GM23338 (cell line): Measurements from ENCODE around the gene LPP. TPM values are rescaled to one million over a fixed set of nuclear protein-coding genes. Genes with fewer than 3 reads are reported as not detected.
A peak's percentile ranks its signal among the peaks of the same experiment; 100 is the strongest.

Source experiments
- ATAC-seq: fragments of 200-7000 bp; cut with Tn5 transposase; 3 replicates; pipeline ENCODE4 v1.9.1; 2020
- DNase-seq: peaks from one replicate; pipeline ENCODE4 v3.0.0-alpha.2; 2015; ENCODE audit warnings: low spot score
- H2AFZ ChIP-seq: fragments of 200-600 bp; sonication (generic); 2 replicates; pipeline ENCODE4 v1.8.0; 2016; ENCODE audit warnings: antibody characterized with exemption, mild to moderate bottlenecking, moderate library complexity
- H3F3A ChIP-seq: fragments of 200-600 bp; sonication (generic); replicated peaks from 2 replicates; pipeline ENCODE4 v1.8.0; 2017; ENCODE audit warnings: antibody characterized with exemption, mixed run types, low read depth
- H3K27ac ChIP-seq: fragments of 200-600 bp; sonication (generic); 2 replicates; pipeline ENCODE4 v1.6.1; 2016; ENCODE audit warnings: low read depth
- H3K27me3 ChIP-seq: fragments of 200-600 bp; sonication (generic); 2 replicates; pipeline ENCODE4 v1.8.0; 2016; ENCODE audit warnings: mild to moderate bottlenecking, mixed run types, moderate library complexity; ENCODE audit not compliant: insufficient read depth
- H3K36me3 ChIP-seq: fragments of 200-600 bp; sonication (generic); 2 replicates; pipeline ENCODE4 v1.8.0; 2016; ENCODE audit warnings: mild to moderate bottlenecking; ENCODE audit not compliant: insufficient read depth
- H3K4me1 ChIP-seq: fragments of 200-600 bp; sonication (generic); 2 replicates; pipeline ENCODE4 v1.8.0; 2016; ENCODE audit warnings: mild to moderate bottlenecking, moderate library complexity; ENCODE audit not compliant: insufficient read depth
- H3K4me2 ChIP-seq: fragments of 200-600 bp; sonication (generic); 2 replicates; pipeline ENCODE4 v1.7.1; 2017; ENCODE audit warnings: mixed run types
- H3K4me3 ChIP-seq: fragments of 200-600 bp; sonication (generic); 2 replicates; pipeline ENCODE4 v1.6.1; 2016; ENCODE audit warnings: mixed run types
- H3K79me2 ChIP-seq: fragments of 200-600 bp; sonication (generic); replicated peaks from 2 replicates; pipeline ENCODE4 v1.8.0; 2017; ENCODE audit warnings: mild to moderate bottlenecking; ENCODE audit not compliant: insufficient read depth
- H3K9me2 ChIP-seq: fragments of 200-600 bp; sonication (generic); 2 replicates; pipeline ENCODE4 v1.8.0; 2017; ENCODE audit not compliant: insufficient read depth
- H4K20me1 ChIP-seq: fragments of 200-600 bp; sonication (generic); replicated peaks from 2 replicates; pipeline ENCODE4 v1.8.0; 2017; ENCODE audit warnings: mild to moderate bottlenecking; ENCODE audit not compliant: insufficient read depth
- H3K27ac Mint-ChIP-seq: 2 replicates; pipeline ENCODE4 v1.8.0; 2020; ENCODE audit warnings: inconsistent platforms, mild to moderate bottlenecking, moderate library complexity, mixed read lengths
- H3K27me3 Mint-ChIP-seq: 3 replicates; pipeline ENCODE4 v1.8.0; 2022; ENCODE audit warnings: low read depth, mild to moderate bottlenecking, moderate library complexity, mixed read lengths, inconsistent platforms; ENCODE audit not compliant: insufficient read depth, poor library complexity
- H3K36me3 Mint-ChIP-seq: 3 replicates; pipeline ENCODE4 v1.8.0; 2021; ENCODE audit warnings: low read depth, mild to moderate bottlenecking, inconsistent platforms, moderate library complexity, mixed read lengths
- H3K4me1 Mint-ChIP-seq: 3 replicates; pipeline ENCODE4 v1.8.0; 2020; ENCODE audit warnings: mild to moderate bottlenecking, inconsistent platforms, mixed read lengths
- H3K4me3 Mint-ChIP-seq: 3 replicates; pipeline ENCODE4 v1.8.0; 2021; ENCODE audit warnings: moderate library complexity, mild to moderate bottlenecking, inconsistent platforms, mixed read lengths
- H3K9me3 Mint-ChIP-seq: 3 replicates; pipeline ENCODE4 v1.8.0; 2020; ENCODE audit warnings: moderate library complexity, mild to moderate bottlenecking, inconsistent platforms, mixed read lengths
- CREB1 ChIP-seq: fragments of 250-450 bp; sonication (Bioruptor Pico); IDR thresholded peaks from 2 replicates; pipeline ENCODE4 v1.5.0; 2020; ENCODE audit warnings: low read depth, mild to moderate bottlenecking, moderate library complexity
- EZH2 ChIP-seq: fragments of 200-600 bp; sonication (generic); IDR thresholded peaks from one replicate; pipeline ENCODE4 v1.8.0; 2017; ENCODE audit warnings: antibody characterized with exemption, mild to moderate bottlenecking, low read depth; ENCODE audit not compliant: unreplicated experiment
- EZH2phosphoT487 ChIP-seq: fragments of 200-600 bp; sonication (generic); IDR thresholded peaks from one replicate; pipeline ENCODE4 v1.8.1; 2018; ENCODE audit warnings: antibody characterized with exemption; ENCODE audit not compliant: unreplicated experiment
- NANOG ChIP-seq: IDR thresholded peaks from 2 replicates; pipeline ENCODE4 v1.6.1; 2016; ENCODE audit warnings: antibody characterized with exemption, borderline replicate concordance
- POLR2AphosphoS5 ChIP-seq: IDR thresholded peaks from 2 replicates; pipeline ENCODE4 v1.6.1; 2016; ENCODE audit warnings: antibody characterized with exemption, low read depth
- REST ChIP-seq: IDR thresholded peaks from one replicate; pipeline ENCODE4 v1.6.1; 2018; ENCODE audit warnings: antibody characterized with exemption; ENCODE audit not compliant: unreplicated experiment
- STAT1 ChIP-seq: IDR thresholded peaks from one replicate; pipeline ENCODE4 v1.6.1; 2016; ENCODE audit warnings: antibody characterized with exemption; ENCODE audit not compliant: unreplicated experiment
- ZNF114 ChIP-seq: fragments of 250-450 bp; sonication (Bioruptor Pico); IDR thresholded peaks from 2 replicates; pipeline ENCODE4 v1.5.0; 2020; ENCODE audit warnings: mild to moderate bottlenecking, moderate library complexity
- ZNF331 ChIP-seq: fragments of 250-450 bp; sonication (Bioruptor Pico); IDR thresholded peaks from 2 replicates; pipeline ENCODE4 v1.5.0; 2020; ENCODE audit warnings: low read depth, mild to moderate bottlenecking, moderate library complexity
- polyA plus RNA-seq: library from polyadenylated mRNA; unstranded; fragments of >200 nt; fragmentation: Nextera tagmentation; extraction: Ambion mirVana; gene quantifications from 2 replicates; pipeline ENCODE4 v1.2.1, GENCODE V29; 2016
- total RNA-seq: library from RNA; depleted of rRNA; stranded (reverse); fragments of >200 nt; shearing (Covaris generic); gene quantifications from 2 replicates; pipeline ENCODE4 v1.2.3, GENCODE V29; 2014
- TF ChIP-seq, protein P1 (sequence below), 2 experiments: fragments of 200-600 bp in 1 of 2; sonication (generic) in 1 of 2; conservative IDR thresholded peaks; 2 replicates each; pipeline versions ENCODE4 v1.5.1 to v1.6.1; 2016 to 2017; ENCODE audit warnings: antibody characterized with exemption in 2 of 2, low read depth in 2 of 2, mild to moderate bottlenecking in 2 of 2, moderate library complexity in 1 of 2
- TF ChIP-seq, protein P2 (sequence below): IDR thresholded peaks from 2 replicates; pipeline ENCODE4 v1.6.1; 2016; ENCODE audit warnings: antibody characterized with exemption
- TF ChIP-seq, protein P3 (sequence below): fragments of 250-450 bp; sonication (Bioruptor Pico); IDR thresholded peaks from 2 replicates; pipeline ENCODE4 v1.5.0; 2020; ENCODE audit warnings: mild to moderate bottlenecking, moderate library complexity

The LPP gene
- total and polyA plus RNA-seq, 2 experiments from 2014 or later = 23.0 to 35.2 TPM

DNA sequence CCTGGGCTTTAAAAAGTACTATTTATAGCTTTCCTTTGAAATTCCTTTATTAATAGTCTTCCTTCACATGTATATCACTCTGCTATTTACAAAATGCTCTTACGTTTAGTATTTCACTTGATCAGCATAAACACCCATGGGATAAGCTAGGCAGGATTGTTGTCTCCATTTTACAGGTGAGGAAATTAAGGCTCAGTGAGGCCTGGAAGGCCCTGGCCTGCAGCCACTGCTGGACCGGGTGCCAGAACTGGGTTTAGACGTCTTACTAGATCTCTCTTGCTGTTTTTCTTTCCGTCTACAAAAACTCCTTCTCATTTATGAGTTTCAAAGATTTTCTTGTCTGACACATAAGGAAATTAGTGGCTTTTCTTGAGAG lies 236.4 kb downstream of the LPP start:
- H3K4me3 ChIP-seq = no peak overlapping the region
- H3K4me3 Mint-ChIP-seq = no peak overlapping the region
- no peaks in the 10 kb centered on the region for H3K9me2 ChIP-seq
- no peaks in the 10 kb centered on the region for H3K36me3 Mint-ChIP-seq
- no peak for TF ChIP-seq EZH2phosphoT487
- no peak for TF ChIP-seq CREB1 (CRISPR knock-in tag)
- TF ChIP-seq ZNF331 (CRISPR knock-in tag) = no peak
- no peak for TF ChIP-seq REST
- no peak for TF ChIP-seq POLR2AphosphoS5
- no peak for TF ChIP-seq ZNF114
- TF ChIP-seq, protein P1, sequence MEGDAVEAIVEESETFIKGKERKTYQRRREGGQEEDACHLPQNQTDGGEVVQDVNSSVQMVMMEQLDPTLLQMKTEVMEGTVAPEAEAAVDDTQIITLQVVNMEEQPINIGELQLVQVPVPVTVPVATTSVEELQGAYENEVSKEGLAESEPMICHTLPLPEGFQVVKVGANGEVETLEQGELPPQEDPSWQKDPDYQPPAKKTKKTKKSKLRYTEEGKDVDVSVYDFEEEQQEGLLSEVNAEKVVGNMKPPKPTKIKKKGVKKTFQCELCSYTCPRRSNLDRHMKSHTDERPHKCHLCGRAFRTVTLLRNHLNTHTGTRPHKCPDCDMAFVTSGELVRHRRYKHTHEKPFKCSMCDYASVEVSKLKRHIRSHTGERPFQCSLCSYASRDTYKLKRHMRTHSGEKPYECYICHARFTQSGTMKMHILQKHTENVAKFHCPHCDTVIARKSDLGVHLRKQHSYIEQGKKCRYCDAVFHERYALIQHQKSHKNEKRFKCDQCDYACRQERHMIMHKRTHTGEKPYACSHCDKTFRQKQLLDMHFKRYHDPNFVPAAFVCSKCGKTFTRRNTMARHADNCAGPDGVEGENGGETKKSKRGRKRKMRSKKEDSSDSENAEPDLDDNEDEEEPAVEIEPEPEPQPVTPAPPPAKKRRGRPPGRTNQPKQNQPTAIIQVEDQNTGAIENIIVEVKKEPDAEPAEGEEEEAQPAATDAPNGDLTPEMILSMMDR (conservative IDR thresholded peaks at IDR 0.05; ENCODE audit: low read depth in 2 of 2) = no peak
- TF ChIP-seq, protein P2, sequence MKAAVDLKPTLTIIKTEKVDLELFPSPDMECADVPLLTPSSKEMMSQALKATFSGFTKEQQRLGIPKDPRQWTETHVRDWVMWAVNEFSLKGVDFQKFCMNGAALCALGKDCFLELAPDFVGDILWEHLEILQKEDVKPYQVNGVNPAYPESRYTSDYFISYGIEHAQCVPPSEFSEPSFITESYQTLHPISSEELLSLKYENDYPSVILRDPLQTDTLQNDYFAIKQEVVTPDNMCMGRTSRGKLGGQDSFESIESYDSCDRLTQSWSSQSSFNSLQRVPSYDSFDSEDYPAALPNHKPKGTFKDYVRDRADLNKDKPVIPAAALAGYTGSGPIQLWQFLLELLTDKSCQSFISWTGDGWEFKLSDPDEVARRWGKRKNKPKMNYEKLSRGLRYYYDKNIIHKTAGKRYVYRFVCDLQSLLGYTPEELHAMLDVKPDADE = no peak
- no peak for TF ChIP-seq EZH2
- TF ChIP-seq, protein P3, sequence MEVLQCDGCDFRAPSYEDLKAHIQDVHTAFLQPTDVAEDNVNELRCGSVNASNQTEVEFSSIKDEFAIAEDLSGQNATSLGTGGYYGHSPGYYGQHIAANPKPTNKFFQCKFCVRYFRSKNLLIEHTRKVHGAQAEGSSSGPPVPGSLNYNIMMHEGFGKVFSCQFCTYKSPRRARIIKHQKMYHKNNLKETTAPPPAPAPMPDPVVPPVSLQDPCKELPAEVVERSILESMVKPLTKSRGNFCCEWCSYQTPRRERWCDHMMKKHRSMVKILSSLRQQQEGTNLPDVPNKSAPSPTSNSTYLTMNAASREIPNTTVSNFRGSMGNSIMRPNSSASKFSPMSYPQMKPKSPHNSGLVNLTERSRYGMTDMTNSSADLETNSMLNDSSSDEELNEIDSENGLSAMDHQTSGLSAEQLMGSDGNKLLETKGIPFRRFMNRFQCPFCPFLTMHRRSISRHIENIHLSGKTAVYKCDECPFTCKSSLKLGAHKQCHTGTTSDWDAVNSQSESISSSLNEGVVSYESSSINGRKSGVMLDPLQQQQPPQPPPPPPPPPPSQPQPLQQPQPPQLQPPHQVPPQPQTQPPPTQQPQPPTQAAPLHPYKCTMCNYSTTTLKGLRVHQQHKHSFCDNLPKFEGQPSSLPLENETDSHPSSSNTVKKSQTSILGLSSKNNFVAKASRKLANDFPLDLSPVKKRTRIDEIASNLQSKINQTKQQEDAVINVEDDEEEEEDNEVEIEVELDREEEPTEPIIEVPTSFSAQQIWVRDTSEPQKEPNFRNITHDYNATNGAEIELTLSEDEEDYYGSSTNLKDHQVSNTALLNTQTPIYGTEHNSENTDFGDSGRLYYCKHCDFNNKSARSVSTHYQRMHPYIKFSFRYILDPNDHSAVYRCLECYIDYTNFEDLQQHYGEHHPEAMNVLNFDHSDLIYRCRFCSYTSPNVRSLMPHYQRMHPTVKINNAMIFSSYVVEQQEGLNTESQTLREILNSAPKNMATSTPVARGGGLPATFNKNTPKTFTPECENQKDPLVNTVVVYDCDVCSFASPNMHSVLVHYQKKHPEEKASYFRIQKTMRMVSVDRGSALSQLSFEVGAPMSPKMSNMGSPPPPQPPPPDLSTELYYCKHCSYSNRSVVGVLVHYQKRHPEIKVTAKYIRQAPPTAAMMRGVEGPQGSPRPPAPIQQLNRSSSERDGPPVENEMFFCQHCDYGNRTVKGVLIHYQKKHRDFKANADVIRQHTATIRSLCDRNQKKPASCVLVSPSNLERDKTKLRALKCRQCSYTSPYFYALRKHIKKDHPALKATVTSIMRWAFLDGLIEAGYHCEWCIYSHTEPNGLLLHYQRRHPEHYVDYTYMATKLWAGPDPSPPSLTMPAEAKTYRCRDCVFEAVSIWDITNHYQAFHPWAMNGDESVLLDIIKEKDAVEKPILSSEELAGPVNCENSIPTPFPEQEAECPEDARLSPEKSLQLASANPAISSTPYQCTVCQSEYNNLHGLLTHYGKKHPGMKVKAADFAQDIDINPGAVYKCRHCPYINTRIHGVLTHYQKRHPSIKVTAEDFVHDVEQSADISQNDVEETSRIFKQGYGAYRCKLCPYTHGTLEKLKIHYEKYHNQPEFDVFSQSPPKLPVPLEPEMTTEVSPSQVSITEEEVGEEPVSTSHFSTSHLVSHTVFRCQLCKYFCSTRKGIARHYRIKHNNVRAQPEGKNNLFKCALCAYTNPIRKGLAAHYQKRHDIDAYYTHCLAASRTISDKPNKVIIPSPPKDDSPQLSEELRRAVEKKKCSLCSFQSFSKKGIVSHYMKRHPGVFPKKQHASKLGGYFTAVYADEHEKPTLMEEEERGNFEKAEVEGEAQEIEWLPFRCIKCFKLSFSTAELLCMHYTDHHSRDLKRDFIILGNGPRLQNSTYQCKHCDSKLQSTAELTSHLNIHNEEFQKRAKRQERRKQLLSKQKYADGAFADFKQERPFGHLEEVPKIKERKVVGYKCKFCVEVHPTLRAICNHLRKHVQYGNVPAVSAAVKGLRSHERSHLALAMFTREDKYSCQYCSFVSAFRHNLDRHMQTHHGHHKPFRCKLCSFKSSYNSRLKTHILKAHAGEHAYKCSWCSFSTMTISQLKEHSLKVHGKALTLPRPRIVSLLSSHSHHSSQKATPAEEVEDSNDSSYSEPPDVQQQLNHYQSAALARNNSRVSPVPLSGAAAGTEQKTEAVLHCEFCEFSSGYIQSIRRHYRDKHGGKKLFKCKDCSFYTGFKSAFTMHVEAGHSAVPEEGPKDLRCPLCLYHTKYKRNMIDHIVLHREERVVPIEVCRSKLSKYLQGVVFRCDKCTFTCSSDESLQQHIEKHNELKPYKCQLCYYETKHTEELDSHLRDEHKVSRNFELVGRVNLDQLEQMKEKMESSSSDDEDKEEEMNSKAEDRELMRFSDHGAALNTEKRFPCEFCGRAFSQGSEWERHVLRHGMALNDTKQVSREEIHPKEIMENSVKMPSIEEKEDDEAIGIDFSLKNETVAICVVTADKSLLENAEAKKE (CRISPR knock-in tag) = no peak
- no peak for TF ChIP-seq NANOG
- no peak for TF ChIP-seq STAT1
- no peaks in the 10 kb centered on the region for H3K79me2 ChIP-seq
- peaks cover 16% of the 10 kb centered on the region for H3K4me1 ChIP-seq
- ATAC-seq (no peak), DNase-seq (no peak)
- H3K9me3 Mint-ChIP-seq = no peaks in the 10 kb centered on the region
- H3K36me3 ChIP-seq = no peaks in the 10 kb centered on the region
- H3F3A ChIP-seq = no peaks in the 10 kb centered on the region
- H3K27ac Mint-ChIP-seq = no peak overlapping the region
- no peak overlapping the region for H3K27ac ChIP-seq
- no peaks in the 10 kb centered on the region for H3K27me3 ChIP-seq
- H3K4me1 Mint-ChIP-seq = peaks cover 19% of the 10 kb centered on the region
- H2AFZ ChIP-seq = no peak overlapping the region
- H4K20me1 ChIP-seq = no peaks in the 10 kb centered on the region
- peak overlapping the region; percentile 25 for H3K4me2 ChIP-seq
- H3K27me3 Mint-ChIP-seq = peaks cover 2% of the 10 kb centered on the region
